ENCODE data around the gene ADGRL4.

The ADGRL4 gene

DNA sequence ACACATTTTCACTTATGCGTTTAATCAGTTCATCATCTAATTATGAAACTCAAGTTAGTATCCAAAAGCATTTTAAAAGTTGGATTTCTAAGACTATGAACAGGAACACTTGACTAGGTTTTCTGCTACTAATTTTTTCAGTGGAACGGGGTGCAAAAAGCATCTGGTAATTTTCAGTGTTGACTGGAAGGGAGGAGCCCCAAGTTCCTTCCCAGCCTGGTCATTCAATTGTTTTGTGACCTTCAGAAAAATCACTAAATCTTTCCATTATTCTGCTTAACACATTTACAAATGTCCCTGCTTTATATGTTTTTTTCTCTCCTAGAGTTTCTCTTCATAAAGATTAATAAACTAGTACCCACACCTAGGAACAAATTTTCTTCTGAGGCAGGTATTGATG is 6.0 kb upstream of the ADGRL4 start:
- Histone ChIP-seq H3K4me3 (replicated peaks; ENCODE audit: insufficient read depth, low read length) (no peak overlapping the region), H3K27me3 (ENCODE audit: insufficient read depth, poor library complexity, severe bottlenecking) (no peaks in the 10 kb centered on the region), H3K27ac (replicated peaks) (no peak overlapping the region)
- no peak for DNase-seq (ENCODE audit: low read depth in 1 of 2, low spot score in 1 of 2)
- TF ChIP-seq, protein P1, sequence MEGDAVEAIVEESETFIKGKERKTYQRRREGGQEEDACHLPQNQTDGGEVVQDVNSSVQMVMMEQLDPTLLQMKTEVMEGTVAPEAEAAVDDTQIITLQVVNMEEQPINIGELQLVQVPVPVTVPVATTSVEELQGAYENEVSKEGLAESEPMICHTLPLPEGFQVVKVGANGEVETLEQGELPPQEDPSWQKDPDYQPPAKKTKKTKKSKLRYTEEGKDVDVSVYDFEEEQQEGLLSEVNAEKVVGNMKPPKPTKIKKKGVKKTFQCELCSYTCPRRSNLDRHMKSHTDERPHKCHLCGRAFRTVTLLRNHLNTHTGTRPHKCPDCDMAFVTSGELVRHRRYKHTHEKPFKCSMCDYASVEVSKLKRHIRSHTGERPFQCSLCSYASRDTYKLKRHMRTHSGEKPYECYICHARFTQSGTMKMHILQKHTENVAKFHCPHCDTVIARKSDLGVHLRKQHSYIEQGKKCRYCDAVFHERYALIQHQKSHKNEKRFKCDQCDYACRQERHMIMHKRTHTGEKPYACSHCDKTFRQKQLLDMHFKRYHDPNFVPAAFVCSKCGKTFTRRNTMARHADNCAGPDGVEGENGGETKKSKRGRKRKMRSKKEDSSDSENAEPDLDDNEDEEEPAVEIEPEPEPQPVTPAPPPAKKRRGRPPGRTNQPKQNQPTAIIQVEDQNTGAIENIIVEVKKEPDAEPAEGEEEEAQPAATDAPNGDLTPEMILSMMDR (IDR thresholded peaks at IDR 0.05; ENCODE audit: insufficient read depth, low read length) = no peak
- TF ChIP-seq, protein P2, sequence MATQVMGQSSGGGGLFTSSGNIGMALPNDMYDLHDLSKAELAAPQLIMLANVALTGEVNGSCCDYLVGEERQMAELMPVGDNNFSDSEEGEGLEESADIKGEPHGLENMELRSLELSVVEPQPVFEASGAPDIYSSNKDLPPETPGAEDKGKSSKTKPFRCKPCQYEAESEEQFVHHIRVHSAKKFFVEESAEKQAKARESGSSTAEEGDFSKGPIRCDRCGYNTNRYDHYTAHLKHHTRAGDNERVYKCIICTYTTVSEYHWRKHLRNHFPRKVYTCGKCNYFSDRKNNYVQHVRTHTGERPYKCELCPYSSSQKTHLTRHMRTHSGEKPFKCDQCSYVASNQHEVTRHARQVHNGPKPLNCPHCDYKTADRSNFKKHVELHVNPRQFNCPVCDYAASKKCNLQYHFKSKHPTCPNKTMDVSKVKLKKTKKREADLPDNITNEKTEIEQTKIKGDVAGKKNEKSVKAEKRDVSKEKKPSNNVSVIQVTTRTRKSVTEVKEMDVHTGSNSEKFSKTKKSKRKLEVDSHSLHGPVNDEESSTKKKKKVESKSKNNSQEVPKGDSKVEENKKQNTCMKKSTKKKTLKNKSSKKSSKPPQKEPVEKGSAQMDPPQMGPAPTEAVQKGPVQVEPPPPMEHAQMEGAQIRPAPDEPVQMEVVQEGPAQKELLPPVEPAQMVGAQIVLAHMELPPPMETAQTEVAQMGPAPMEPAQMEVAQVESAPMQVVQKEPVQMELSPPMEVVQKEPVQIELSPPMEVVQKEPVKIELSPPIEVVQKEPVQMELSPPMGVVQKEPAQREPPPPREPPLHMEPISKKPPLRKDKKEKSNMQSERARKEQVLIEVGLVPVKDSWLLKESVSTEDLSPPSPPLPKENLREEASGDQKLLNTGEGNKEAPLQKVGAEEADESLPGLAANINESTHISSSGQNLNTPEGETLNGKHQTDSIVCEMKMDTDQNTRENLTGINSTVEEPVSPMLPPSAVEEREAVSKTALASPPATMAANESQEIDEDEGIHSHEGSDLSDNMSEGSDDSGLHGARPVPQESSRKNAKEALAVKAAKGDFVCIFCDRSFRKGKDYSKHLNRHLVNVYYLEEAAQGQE (IDR thresholded peaks at IDR 0.05; ENCODE audit: insufficient replicate concordance, low read depth) = no peak
- TF ChIP-seq SPI1 (IDR thresholded peaks at IDR 0.05; ENCODE audit: borderline replicate concordance, low read depth) = no peak
- TF ChIP-seq POLR2AphosphoS5 (IDR thresholded peaks at IDR 0.05; ENCODE audit: low read depth) = no peak
- TF ChIP-seq GABPA (IDR thresholded peaks at IDR 0.05; ENCODE audit: low read depth) = no peak

DNA sequence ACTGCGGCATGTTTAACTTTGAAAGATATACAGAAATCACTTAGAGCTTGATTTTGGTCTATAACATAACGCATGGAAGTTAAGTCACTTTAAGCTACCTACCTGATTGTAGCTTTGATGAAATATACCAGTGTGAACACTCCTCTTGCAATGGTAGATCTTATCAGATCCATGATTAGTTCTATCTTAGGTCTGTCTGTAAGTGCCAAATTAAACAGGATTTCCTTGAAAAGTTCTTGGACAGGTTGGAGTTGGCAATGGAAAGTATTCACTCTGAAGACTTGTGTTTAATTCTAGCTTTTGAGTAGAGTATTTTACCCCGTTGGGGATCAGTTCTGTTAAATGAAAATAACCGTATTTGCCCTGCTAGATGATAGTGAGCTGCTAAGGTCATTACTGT is 4.1 kb upstream of the ADGRL4 start:
- DNase-seq (ENCODE audit: low read depth in 1 of 2, low spot score in 1 of 2) = no peak
- TF ChIP-seq, protein P1 (IDR thresholded peaks at IDR 0.05; ENCODE audit: insufficient read depth, low read length) = no peak
- TF ChIP-seq GABPA (IDR thresholded peaks at IDR 0.05; ENCODE audit: low read depth) = no peak
- no peak for TF ChIP-seq SPI1 (IDR thresholded peaks at IDR 0.05; ENCODE audit: borderline replicate concordance, low read depth)
- TF ChIP-seq POLR2AphosphoS5 (IDR thresholded peaks at IDR 0.05; ENCODE audit: low read depth) = no peak
- TF ChIP-seq, protein P2 (IDR thresholded peaks at IDR 0.05; ENCODE audit: insufficient replicate concordance, low read depth) = no peak
- H3K27me3 ChIP-seq (ENCODE audit: insufficient read depth, poor library complexity, severe bottlenecking) = no peaks in the 10 kb centered on the region
- H3K27ac ChIP-seq (replicated peaks) = no peak overlapping the region
- no peak overlapping the region for H3K4me3 ChIP-seq (replicated peaks; ENCODE audit: insufficient read depth, low read length)

DNA sequence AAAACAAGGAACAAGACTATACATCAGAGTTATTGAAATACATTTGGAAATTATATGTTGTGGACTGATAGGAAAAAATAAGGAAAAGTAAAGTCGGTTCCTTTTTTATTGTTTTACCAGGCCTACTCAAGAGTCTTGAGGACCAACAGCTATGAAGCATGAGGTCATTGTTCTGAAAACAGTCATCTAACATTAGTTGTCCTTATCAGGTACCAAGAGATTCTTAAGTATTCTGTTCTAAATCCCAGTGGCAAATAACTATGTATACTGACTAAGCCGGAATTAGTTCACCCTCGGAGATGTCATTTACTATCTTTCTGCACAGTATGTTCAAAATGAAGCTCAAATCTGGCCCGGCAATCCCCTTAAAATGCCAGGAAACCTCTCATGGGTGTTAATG is 585 bp downstream of the ADGRL4 start:
- DNase-seq (ENCODE audit: low read depth in 1 of 2, low spot score in 1 of 2) = no peak
- TF ChIP-seq, protein P1 (IDR thresholded peaks at IDR 0.05; ENCODE audit: insufficient read depth, low read length) = no peak
- no peak for TF ChIP-seq POLR2AphosphoS5 (IDR thresholded peaks at IDR 0.05; ENCODE audit: low read depth)
- TF ChIP-seq, protein P2 (IDR thresholded peaks at IDR 0.05; ENCODE audit: insufficient replicate concordance, low read depth) = no peak
- no peak for TF ChIP-seq GABPA (IDR thresholded peaks at IDR 0.05; ENCODE audit: low read depth)
- no peak for TF ChIP-seq SPI1 (IDR thresholded peaks at IDR 0.05; ENCODE audit: borderline replicate concordance, low read depth)
- Histone ChIP-seq H3K4me3 (replicated peaks; ENCODE audit: insufficient read depth, low read length) (no peak overlapping the region), H3K27me3 (ENCODE audit: insufficient read depth, poor library complexity, severe bottlenecking) (no peaks in the 10 kb centered on the region), H3K27ac (replicated peaks) (no peak overlapping the region)
